HL-60 (cell line): ENCODE measurements around the gene MAPRE2.

Experiments used
- DNase-seq, 2 experiments: peaks; one replicate each; pipeline ENCODE4 v3.0.0-alpha.2; 2010 to 2020; ENCODE audit warnings: low read depth in 1 of 2, low spot score in 1 of 2
- H3K27ac ChIP-seq: fragments of 250-450 bp; sonication (Bioruptor Pico); replicated peaks from 2 replicates; pipeline ENCODE4 v1.5.1; 2020; ENCODE audit warnings: mild to moderate bottlenecking, moderate library complexity
- H3K27me3 ChIP-seq: fragments of 250-450 bp; sonication (Bioruptor Pico); 2 replicates; pipeline ENCODE4 v1.5.1; 2021; ENCODE audit warnings: mild to moderate bottlenecking, moderate library complexity; ENCODE audit not compliant: insufficient read depth, poor library complexity, severe bottlenecking
- H3K4me3 ChIP-seq: replicated peaks from 2 replicates; pipeline ENCODE4 v1.5.1; 2011; ENCODE audit warnings: mild to moderate bottlenecking, control low read depth, low read length; ENCODE audit not compliant: insufficient read depth
- GABPA ChIP-seq: IDR thresholded peaks from 2 replicates; pipeline ENCODE4 v1.6.1; 2012; ENCODE audit warnings: low read depth
- POLR2AphosphoS5 ChIP-seq: IDR thresholded peaks from 2 replicates; pipeline ENCODE4 v1.6.1; 2012; ENCODE audit warnings: low read depth
- REST ChIP-seq: IDR thresholded peaks from 2 replicates; pipeline ENCODE4 v1.6.1; 2012; ENCODE audit warnings: low read depth; ENCODE audit not compliant: insufficient replicate concordance
- SPI1 ChIP-seq: IDR thresholded peaks from 2 replicates; pipeline ENCODE4 v1.6.1; 2012; ENCODE audit warnings: low read depth, mild to moderate bottlenecking, borderline replicate concordance
- TF ChIP-seq, protein P1 (sequence below): IDR thresholded peaks from one replicate; pipeline ENCODE4 v1.5.1; 2011; ENCODE audit warnings: low read length, control low read depth, inconsistent platforms; ENCODE audit not compliant: insufficient read depth

The MAPRE2 gene

GRCh38 chr18:35077937-35078336 is 36.7 kb downstream of the MAPRE2 start:
- no peak for DNase-seq
- Histone ChIP-seq H3K27ac (no peak overlapping the region), H3K4me3 (no peak overlapping the region), H3K27me3 (no peaks in the 10 kb centered on the region)
- no peak for TF ChIP-seq SPI1
- TF ChIP-seq, protein P1, sequence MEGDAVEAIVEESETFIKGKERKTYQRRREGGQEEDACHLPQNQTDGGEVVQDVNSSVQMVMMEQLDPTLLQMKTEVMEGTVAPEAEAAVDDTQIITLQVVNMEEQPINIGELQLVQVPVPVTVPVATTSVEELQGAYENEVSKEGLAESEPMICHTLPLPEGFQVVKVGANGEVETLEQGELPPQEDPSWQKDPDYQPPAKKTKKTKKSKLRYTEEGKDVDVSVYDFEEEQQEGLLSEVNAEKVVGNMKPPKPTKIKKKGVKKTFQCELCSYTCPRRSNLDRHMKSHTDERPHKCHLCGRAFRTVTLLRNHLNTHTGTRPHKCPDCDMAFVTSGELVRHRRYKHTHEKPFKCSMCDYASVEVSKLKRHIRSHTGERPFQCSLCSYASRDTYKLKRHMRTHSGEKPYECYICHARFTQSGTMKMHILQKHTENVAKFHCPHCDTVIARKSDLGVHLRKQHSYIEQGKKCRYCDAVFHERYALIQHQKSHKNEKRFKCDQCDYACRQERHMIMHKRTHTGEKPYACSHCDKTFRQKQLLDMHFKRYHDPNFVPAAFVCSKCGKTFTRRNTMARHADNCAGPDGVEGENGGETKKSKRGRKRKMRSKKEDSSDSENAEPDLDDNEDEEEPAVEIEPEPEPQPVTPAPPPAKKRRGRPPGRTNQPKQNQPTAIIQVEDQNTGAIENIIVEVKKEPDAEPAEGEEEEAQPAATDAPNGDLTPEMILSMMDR, result no peak
- TF ChIP-seq GABPA, result no peak
- no peak for TF ChIP-seq POLR2AphosphoS5
- no peak for TF ChIP-seq REST

GRCh38 chr18:35080058-35080457 is 38.8 kb downstream of the MAPRE2 start:
- DNase-seq, result no peak
- TF ChIP-seq GABPA (no peak), POLR2AphosphoS5 (no peak), SPI1 (no peak), REST (no peak)
- TF ChIP-seq, protein P1, result no peak
- H3K4me3 ChIP-seq, result no peak overlapping the region

DNA sequence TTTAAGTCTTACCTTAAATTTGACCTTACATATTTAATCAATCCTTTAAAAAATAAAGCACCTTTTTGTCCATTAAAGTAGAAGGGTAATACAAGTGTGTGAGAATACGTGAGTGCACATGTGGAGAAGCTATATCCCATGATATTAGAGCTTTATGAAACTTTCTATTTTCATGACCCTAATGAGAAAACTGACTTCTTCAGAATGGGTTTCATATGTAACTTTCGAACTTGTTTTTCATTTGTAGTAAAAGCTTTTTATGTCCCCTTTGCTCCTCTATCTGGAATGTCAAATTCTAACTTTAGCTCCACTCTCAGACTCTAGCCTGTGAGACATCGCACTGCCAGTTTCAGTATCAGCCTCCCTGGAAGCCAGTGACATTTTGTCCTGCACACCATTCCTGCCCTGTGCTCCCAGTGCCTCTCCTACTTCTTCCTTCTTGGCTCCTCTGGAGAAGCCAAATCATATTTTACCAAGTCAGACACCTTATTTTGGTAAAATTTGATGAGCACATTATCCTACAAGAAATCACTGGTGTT is 42.0 kb downstream of the MAPRE2 start:
- H3K4me3 ChIP-seq, result no peak overlapping the region
- TF ChIP-seq REST, result no peak
- TF ChIP-seq POLR2AphosphoS5, result no peak
- TF ChIP-seq GABPA, result no peak
- TF ChIP-seq SPI1, result no peak
- TF ChIP-seq, protein P1, result no peak
- no peak overlapping the region for H3K27ac ChIP-seq

More at GRCh38 chr18:35080058-35080457, 38.8 kb downstream of the MAPRE2 start:
- Histone ChIP-seq H3K27me3 (no peaks in the 10 kb centered on the region), H3K27ac (no peak overlapping the region)

More for the DNA sequence above, 42.0 kb downstream of the MAPRE2 start:
- DNase-seq, result no peak
- no peaks in the 10 kb centered on the region for H3K27me3 ChIP-seq
